Peyer's patch (tissue), 4 donors: Measurements from ENCODE around the gene RAB3A.

Experiments
- POLR2A ChIP-seq, 2 donors: fragments of 450-650 bp; IDR thresholded peaks; one replicate each; pipeline ENCODE4 v1.5.1; 2017; ENCODE audit warnings: antibody characterized with exemption in 2 of 2, mild to moderate bottlenecking in 2 of 2, moderate library complexity in 2 of 2
- TF ChIP-seq, protein P1 (sequence below), 6 experiments: fragments of 450-650 bp in 4 of 6; fragments of 200-600 bp in 2 of 6; sonication (generic) in 1 of 6; IDR thresholded peaks; one replicate each; pipeline ENCODE4 v1.5.1; 2017 to 2019; ENCODE audit warnings: antibody characterized with exemption in 6 of 6, mild to moderate bottlenecking in 3 of 6, moderate library complexity in 1 of 6

DNA sequence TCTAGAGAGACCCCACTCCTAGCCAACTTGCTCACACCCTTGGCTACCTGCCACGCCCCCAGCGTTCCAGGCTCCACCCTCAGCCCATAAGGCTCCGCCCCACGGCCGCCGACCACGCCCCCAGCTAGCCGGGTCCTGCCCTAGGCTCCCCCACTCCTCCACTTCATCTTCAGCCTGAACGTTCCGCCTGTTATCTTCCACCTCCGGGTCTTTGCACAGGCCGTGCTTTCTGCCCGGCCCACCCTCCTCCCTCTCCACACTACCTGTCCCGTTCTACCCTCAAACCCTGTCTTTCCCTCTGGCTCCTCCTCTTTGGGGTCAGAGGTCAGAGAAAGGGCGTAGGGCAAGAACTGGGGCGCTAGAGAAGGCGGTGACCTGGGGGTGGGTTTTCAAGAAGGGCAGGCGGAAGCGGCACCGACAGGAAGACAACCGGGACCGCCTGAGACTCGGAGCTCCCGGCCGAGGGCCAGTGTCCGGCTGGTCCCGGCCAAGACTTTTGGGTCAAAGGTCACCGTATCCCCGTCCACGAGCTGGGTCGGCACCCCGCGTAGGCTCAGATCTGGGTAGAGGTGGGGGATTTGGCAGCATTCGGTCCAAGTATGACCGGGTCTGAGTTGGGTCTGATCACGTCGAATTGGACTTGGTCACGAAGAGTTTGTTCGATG is 20.1 kb upstream of the RAB3A start:
- TF ChIP-seq, protein P1, sequence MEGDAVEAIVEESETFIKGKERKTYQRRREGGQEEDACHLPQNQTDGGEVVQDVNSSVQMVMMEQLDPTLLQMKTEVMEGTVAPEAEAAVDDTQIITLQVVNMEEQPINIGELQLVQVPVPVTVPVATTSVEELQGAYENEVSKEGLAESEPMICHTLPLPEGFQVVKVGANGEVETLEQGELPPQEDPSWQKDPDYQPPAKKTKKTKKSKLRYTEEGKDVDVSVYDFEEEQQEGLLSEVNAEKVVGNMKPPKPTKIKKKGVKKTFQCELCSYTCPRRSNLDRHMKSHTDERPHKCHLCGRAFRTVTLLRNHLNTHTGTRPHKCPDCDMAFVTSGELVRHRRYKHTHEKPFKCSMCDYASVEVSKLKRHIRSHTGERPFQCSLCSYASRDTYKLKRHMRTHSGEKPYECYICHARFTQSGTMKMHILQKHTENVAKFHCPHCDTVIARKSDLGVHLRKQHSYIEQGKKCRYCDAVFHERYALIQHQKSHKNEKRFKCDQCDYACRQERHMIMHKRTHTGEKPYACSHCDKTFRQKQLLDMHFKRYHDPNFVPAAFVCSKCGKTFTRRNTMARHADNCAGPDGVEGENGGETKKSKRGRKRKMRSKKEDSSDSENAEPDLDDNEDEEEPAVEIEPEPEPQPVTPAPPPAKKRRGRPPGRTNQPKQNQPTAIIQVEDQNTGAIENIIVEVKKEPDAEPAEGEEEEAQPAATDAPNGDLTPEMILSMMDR (IDR thresholded peaks at IDR 0.05), result no peak
- TF ChIP-seq POLR2A (IDR thresholded peaks at IDR 0.05), result no peak
